ENCODE data around the gene GET4.

- TF ChIP-seq CTCF (IDR thresholded peaks at IDR 0.05 in 2 of 3, conservative IDR thresholded peaks at IDR 0.05 in 1 of 3; ENCODE audit: borderline replicate concordance in 1 of 3, insufficient read depth in 1 of 3, low read depth in 2 of 3, low read length in 2 of 3) = no peak
- TF ChIP-seq POLR2A (IDR thresholded peaks at IDR 0.05; ENCODE audit: borderline replicate concordance, extremely low read depth, insufficient read depth, insufficient read length) = no peak
- no peak for TF ChIP-seq SRF (IDR thresholded peaks at IDR 0.05; ENCODE audit: low read depth)
- TF ChIP-seq FOSL1 (IDR thresholded peaks at IDR 0.05; ENCODE audit: low read depth) = no peak
- TF ChIP-seq REST (IDR thresholded peaks at IDR 0.05; ENCODE audit: low read depth) = no peak
- no peak for TF ChIP-seq MAX (IDR thresholded peaks at IDR 0.05)
- no peak for TF ChIP-seq CEBPB (IDR thresholded peaks at IDR 0.05; ENCODE audit: low read depth)
- TF ChIP-seq POLR2AphosphoS5 (IDR thresholded peaks at IDR 0.05; ENCODE audit: low read depth, low read length) = no peak
- TF ChIP-seq EZH2phosphoT487 (IDR thresholded peaks at IDR 0.05; ENCODE audit: borderline replicate concordance) = no peak
Observed at GRCh38 chr7:889025-889390, 12.7 kb downstream of the GET4 start.
